Measurements from ENCODE around the gene ATAD2B. TPM values are rescaled to one million over a fixed set of nuclear protein-coding genes. Genes with fewer than 3 reads are reported as not detected.

The ATAD2B gene
- polyA plus RNA-seq, 1 of the 3 experiments (the other 2 are of a cell fraction), result 1.3 TPM

- H3K4me1 ChIP-seq (ENCODE audit: control insufficient read depth in 1 of 2, insufficient read depth in 2 of 2, low read depth in 1 of 2, low read length in 1 of 2), result peaks cover 2 to 22% of the 10 kb centered on the region in 2 experiments; a peak in 3 of 4 replicates
- no peak for DNase-seq
- WGBS (ENCODE audit: low lambda C conversion rate), result 93% methylated on average over 1 of the region's 1 CpG
- no peak overlapping the region for H3K9ac ChIP-seq
- POLR2A ChIA-PET, result no interaction called here
- H3K79me2 ChIP-seq (ENCODE audit: insufficient read depth), result peaks cover 62% of the 10 kb centered on the region
- CTCF ChIA-PET, result interaction anchor here (4.2 kb wide), 1 partner anchor 23 kb away, joined by 16 read pairs; the partner anchor contains the start of gene ATAD2B
- no peaks in the 10 kb centered on the region for H3K9me3 ChIP-seq
- H3F3A ChIP-seq (replicated peaks; ENCODE audit: insufficient read depth), result peaks cover 4% of the 10 kb centered on the region
- H4K20me1 ChIP-seq (ENCODE audit: insufficient read depth), result no peaks in the 10 kb centered on the region; the same call in 1 of the 2 replicates
- H3K9me2 ChIP-seq, result no peaks in the 10 kb centered on the region
- no peaks in the 10 kb centered on the region for H3K36me3 ChIP-seq (replicated peaks in 1 of 2; ENCODE audit: control insufficient read depth in 1 of 2, insufficient read depth in 2 of 2, low read length in 1 of 2)
- no peak overlapping the region for H2AFZ ChIP-seq (ENCODE audit: low read depth)
- no peak overlapping the region; the same call in 1 of the 2 replicates for H3K4me2 ChIP-seq
- H3K27me3 ChIP-seq (ENCODE audit: insufficient read depth), result no peaks in the 10 kb centered on the region
- H3K27ac ChIP-seq (ENCODE audit: low read depth in 2 of 2, low read length in 1 of 2), result peak overlapping the region in 1 of 2 experiments; percentile 49; a peak in 2 of 4 replicates
- TF ChIP-seq SIN3A (IDR thresholded peaks at IDR 0.05; ENCODE audit: borderline replicate concordance, low read depth, low read length), result no peak
- no peak for TF ChIP-seq FOXJ3 (CRISPR knock-in tag; IDR thresholded peaks at IDR 0.05)
- no peak for TF ChIP-seq ELF1 (IDR thresholded peaks at IDR 0.05)
- no peak for TF ChIP-seq REST (IDR thresholded peaks at IDR 0.05; ENCODE audit: low read depth, low read length)
- TF ChIP-seq FOSL2 (IDR thresholded peaks at IDR 0.05; ENCODE audit: borderline replicate concordance, low read depth), result no peak
- no peak overlapping the region for H3K4me3 ChIP-seq (ENCODE audit: low read depth in 2 of 2, low read length in 1 of 2)
These were observed 22.7 kb downstream of the ATAD2B start for GRCh38 chr2:23904215-23904614.

GRCh38 chr2:23903034-23903433, 23.9 kb downstream of the ATAD2B start:
- no peak overlapping the region for H2AFZ ChIP-seq (ENCODE audit: low read depth)
- 97% methylated on average over 2 of the region's 2 CpGs for WGBS (ENCODE audit: low lambda C conversion rate)
- ChIA-PET CTCF (interaction anchor here (3.3 to 4.2 kb wide), 2 partner anchors 24 to 78 kb away, joined by 9 to 16 read pairs; partner anchors contain the start of gene ATAD2B), POLR2A (no interaction called here)
- no peak for DNase-seq
- H3K4me1 ChIP-seq (ENCODE audit: control insufficient read depth in 1 of 2, insufficient read depth in 2 of 2, low read depth in 1 of 2, low read length in 1 of 2), result peaks cover 2 to 22% of the 10 kb centered on the region in 2 experiments; a peak in 3 of 4 replicates
- no peak overlapping the region for H3K27ac ChIP-seq (ENCODE audit: low read depth in 2 of 2, low read length in 1 of 2)
- H3K9me2 ChIP-seq, result no peaks in the 10 kb centered on the region
- no peak overlapping the region for H3K4me3 ChIP-seq (ENCODE audit: low read depth in 2 of 2, low read length in 1 of 2)
- H3K27me3 ChIP-seq (ENCODE audit: insufficient read depth), result no peaks in the 10 kb centered on the region
- TF ChIP-seq EZH2phosphoT487 (IDR thresholded peaks at IDR 0.05; ENCODE audit: borderline replicate concordance, low read depth) (no peak), SIN3A (IDR thresholded peaks at IDR 0.05; ENCODE audit: borderline replicate concordance, low read depth, low read length) (no peak), JUND (IDR thresholded peaks at IDR 0.05) (no peak), IRF3 (IDR thresholded peaks at IDR 0.05; ENCODE audit: low read depth, low read length) (no peak), USF1 (IDR thresholded peaks at IDR 0.05; ENCODE audit: borderline replicate concordance, low read depth) (no peak), MEF2A (IDR thresholded peaks at IDR 0.05; ENCODE audit: borderline replicate concordance, low read depth) (no peak), GABPA (IDR thresholded peaks at IDR 0.05; ENCODE audit: low read depth) (no peak), YY1 (IDR thresholded peaks at IDR 0.05; ENCODE audit: low read depth) (no peak), NRF1 (IDR thresholded peaks at IDR 0.05; ENCODE audit: low read depth, low read length) (no peak), MXI1 (IDR thresholded peaks at IDR 0.05; ENCODE audit: low read depth, low read length) (no peak), FOXJ3 (CRISPR knock-in tag; IDR thresholded peaks at IDR 0.05) (no peak), GATA2 (CRISPR knock-in tag; IDR thresholded peaks at IDR 0.05) (no peak), TCF12 (IDR thresholded peaks at IDR 0.05) (no peak), NFIC (IDR thresholded peaks at IDR 0.05; ENCODE audit: borderline replicate concordance) (no peak), MAX (IDR thresholded peaks at IDR 0.05; ENCODE audit: low read depth) (no peak), USF2 (IDR thresholded peaks at IDR 0.05; ENCODE audit: borderline replicate concordance, low read depth, low read length) (no peak), RAD21 (IDR thresholded peaks at IDR 0.05; ENCODE audit: low read length) (no peak), EP300 (IDR thresholded peaks at IDR 0.05; ENCODE audit: borderline replicate concordance in 1 of 2, low read depth in 1 of 2, low read length in 1 of 2) (no peak)
- no peaks in the 10 kb centered on the region; the same call in 1 of the 2 replicates for H4K20me1 ChIP-seq (ENCODE audit: insufficient read depth)
- H3K9ac ChIP-seq, result no peak overlapping the region
- peaks cover 4% of the 10 kb centered on the region for H3F3A ChIP-seq (replicated peaks; ENCODE audit: insufficient read depth)
- H3K36me3 ChIP-seq (replicated peaks in 1 of 2; ENCODE audit: control insufficient read depth in 1 of 2, insufficient read depth in 2 of 2, low read length in 1 of 2), result no peaks in the 10 kb centered on the region
- H3K9me3 ChIP-seq, result no peaks in the 10 kb centered on the region
- no peak overlapping the region for H3K4me2 ChIP-seq
- H3K79me2 ChIP-seq (ENCODE audit: insufficient read depth), result peaks cover 67% of the 10 kb centered on the region
